ENCODE measurements around the gene C1orf50. TPM values are rescaled to one million over a fixed set of nuclear protein-coding genes. Genes with fewer than 3 reads are reported as not detected.

Gene C1orf50
- total RNA-seq, 1 experiment from 2014 or later: 7.7 TPM

DNA sequence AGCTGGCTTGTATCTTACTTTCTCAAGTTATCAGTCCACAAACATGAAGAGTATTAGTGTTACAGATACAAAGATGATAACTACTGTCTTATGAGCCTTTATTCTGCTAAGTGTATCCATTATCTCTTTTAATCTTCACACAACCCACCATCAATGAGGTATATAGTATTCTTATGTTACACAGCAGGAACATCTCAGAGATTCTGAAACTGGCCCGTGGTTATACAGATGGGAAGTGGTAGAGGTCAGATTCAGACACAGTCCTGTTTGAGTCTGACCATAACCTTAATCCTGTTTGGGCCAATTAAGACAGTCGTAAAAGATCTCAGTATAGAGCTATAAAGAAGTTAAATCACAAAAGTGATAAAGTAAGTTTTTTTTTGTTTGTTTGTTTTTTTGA lies 12.7 kb downstream of the C1orf50 start:
- WGBS (ENCODE audit: extremely low coverage, insufficient read length, low lambda C conversion rate): no CpG with 5 or more reads among the region's 2 CpGs
- no peak overlapping the region for H2BK5ac ChIP-seq (ENCODE audit: insufficient read length, low read length)
- no peaks in the 10 kb centered on the region for H3K9me3 ChIP-seq (ENCODE audit: control insufficient read depth, low read depth, low read length)
- no peak overlapping the region for H3K4ac ChIP-seq (ENCODE audit: low read depth, low read length)
- H3K56ac ChIP-seq (ENCODE audit: insufficient read length, low read depth, low read length): no peak overlapping the region
- H3K23me2 ChIP-seq (ENCODE audit: insufficient read length, low read depth, low read length, poor library complexity, severe bottlenecking): no peaks in the 10 kb centered on the region
- H4K8ac ChIP-seq (replicated peaks; ENCODE audit: insufficient read length, low read depth, low read length): no peak overlapping the region
- H4K91ac ChIP-seq (ENCODE audit: insufficient read length, low read depth, low read length): no peak overlapping the region
- H3K4me2 ChIP-seq (ENCODE audit: insufficient read depth, insufficient read length, low read length): no peak overlapping the region
- Mint-ChIP-seq H3K4me1 (0 out of 4 replicates have a peak, but pooled peaks cover 0 to 3% of the 10 kb centered on the region in 2 experiments), H3K4me3 (no peak overlapping the region), H3K27me3 (ENCODE audit: low read depth) (no peaks in the 10 kb centered on the region), H3K9me3 (no peaks in the 10 kb centered on the region), H3K27ac (no peak overlapping the region), H3K36me3 (ENCODE audit: insufficient read depth in 1 of 3, low read depth in 3 of 3) (peaks cover 23 to 74% (median 60%) of the 10 kb centered on the region in 3 experiments)
- no peak overlapping the region for H2BK12ac ChIP-seq (ENCODE audit: insufficient read length, low read depth, low read length)
- no peak overlapping the region for H3K9ac ChIP-seq (ENCODE audit: extremely low read depth, insufficient read length, low read length)
- H4K20me1 ChIP-seq (ENCODE audit: control insufficient read depth, insufficient read depth, insufficient read length): no peaks in the 10 kb centered on the region
- no peak for DNase-seq
- no peak overlapping the region for H3K18ac ChIP-seq (ENCODE audit: insufficient read length, low read depth, low read length)
- H2BK15ac ChIP-seq (ENCODE audit: low read depth, low read length): no peak overlapping the region
- TF ChIP-seq, protein P1, sequence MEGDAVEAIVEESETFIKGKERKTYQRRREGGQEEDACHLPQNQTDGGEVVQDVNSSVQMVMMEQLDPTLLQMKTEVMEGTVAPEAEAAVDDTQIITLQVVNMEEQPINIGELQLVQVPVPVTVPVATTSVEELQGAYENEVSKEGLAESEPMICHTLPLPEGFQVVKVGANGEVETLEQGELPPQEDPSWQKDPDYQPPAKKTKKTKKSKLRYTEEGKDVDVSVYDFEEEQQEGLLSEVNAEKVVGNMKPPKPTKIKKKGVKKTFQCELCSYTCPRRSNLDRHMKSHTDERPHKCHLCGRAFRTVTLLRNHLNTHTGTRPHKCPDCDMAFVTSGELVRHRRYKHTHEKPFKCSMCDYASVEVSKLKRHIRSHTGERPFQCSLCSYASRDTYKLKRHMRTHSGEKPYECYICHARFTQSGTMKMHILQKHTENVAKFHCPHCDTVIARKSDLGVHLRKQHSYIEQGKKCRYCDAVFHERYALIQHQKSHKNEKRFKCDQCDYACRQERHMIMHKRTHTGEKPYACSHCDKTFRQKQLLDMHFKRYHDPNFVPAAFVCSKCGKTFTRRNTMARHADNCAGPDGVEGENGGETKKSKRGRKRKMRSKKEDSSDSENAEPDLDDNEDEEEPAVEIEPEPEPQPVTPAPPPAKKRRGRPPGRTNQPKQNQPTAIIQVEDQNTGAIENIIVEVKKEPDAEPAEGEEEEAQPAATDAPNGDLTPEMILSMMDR (conservative IDR thresholded peaks at IDR 0.05): no peak
- no peak overlapping the region for H3K27ac ChIP-seq (ENCODE audit: insufficient read length, low read depth, low read length)
- H3K79me1 ChIP-seq (ENCODE audit: insufficient read depth, low read depth, low read length, poor library complexity, severe bottlenecking): no peaks in the 10 kb centered on the region
- no peak overlapping the region for H3K14ac ChIP-seq (ENCODE audit: insufficient read depth, low read length)
- no peak overlapping the region for H2BK120ac ChIP-seq (ENCODE audit: low read depth, low read length, poor library complexity, severe bottlenecking)
- no peak overlapping the region for H3K23ac ChIP-seq (ENCODE audit: insufficient read length, low read depth, low read length)
- H2AK5ac ChIP-seq (ENCODE audit: insufficient read length, low read length): no peak overlapping the region
- H3K4me1 ChIP-seq (ENCODE audit: insufficient read depth, low read length): no peaks in the 10 kb centered on the region
- no peak overlapping the region for H3T11ph ChIP-seq (ENCODE audit: low read length)
- H2AFZ ChIP-seq (ENCODE audit: low read length): no peak overlapping the region
- H3K27me3 ChIP-seq (ENCODE audit: insufficient read depth, low read length): no peaks in the 10 kb centered on the region
- H2BK20ac ChIP-seq (ENCODE audit: low read depth, low read length, poor library complexity, severe bottlenecking): no peak overlapping the region
- no peaks in the 10 kb centered on the region for H3K79me2 ChIP-seq (ENCODE audit: insufficient read depth, low read length)
- no peak overlapping the region for H4K5ac ChIP-seq (ENCODE audit: insufficient read length, low read depth, low read length)
